HG03442 (cell line): ENCODE results near the gene ECHS1.
"Not testable (repeated sequence)": the region's sequence is repeated elsewhere in the genome, so short reads cannot be mapped to it uniquely, and the experiment has no call there.

ENCODE experiments used
- ATAC-seq: cut with Tn5 transposase; IDR thresholded peaks from one replicate; pipeline ENCODE4 v1.9.1; 2021; ENCODE audit warnings: mild to moderate bottlenecking, moderate library complexity; ENCODE audit not compliant: unreplicated experiment

The ECHS1 gene

DNA sequence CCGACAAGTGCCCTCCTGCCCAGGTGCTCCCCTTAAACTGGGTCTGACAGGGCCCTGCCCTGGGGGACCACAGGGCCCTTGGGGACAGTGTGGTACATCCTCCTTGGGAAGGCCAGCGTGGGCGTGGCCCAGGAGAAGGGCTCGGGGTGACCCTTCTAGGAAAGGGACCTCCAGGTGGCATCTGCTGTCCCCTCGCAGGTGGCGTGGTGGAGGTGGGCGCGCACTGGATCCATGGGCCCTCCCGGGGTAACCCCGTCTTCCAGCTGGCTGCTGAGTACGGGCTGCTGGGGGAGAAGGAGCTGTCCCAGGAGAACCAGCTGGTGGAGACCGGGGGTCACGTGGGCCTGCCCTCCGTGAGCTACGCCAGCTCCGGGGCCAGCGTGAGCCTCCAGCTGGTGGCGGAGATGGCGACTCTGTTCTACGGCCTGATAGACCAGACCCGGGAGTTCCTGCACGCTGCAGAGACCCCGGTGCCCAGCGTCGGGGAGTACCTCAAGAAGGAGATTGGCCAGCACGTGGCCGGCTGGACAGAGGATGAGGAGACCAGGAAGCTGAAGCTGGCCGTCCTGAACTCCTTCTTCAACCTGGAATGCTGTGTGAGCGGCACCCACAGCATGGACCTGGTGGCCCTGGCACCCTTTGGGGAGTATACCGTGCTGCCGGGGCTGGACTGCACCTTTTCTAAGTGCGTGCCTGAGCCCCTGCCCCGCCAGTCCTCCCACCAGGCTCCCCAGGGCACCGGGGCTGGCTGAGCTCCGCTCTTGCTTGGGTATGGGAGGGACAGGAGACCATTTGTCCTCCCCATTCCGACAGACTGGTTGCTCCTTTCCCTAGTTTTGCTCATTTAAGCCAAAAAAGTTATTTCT, 6.9 kb upstream of the ECHS1 start:
- ATAC-seq, result no peak

GRCh38 chr10:133379152-133379800, 6.1 kb upstream of the ECHS1 start, which contains the start of gene PAOX:
Gene PAOX (plus strand): TSS chr10:133379262. CDS start chr10:133379317, 55 bp downstream.
- ATAC-seq, result peak; percentile 51

DNA sequence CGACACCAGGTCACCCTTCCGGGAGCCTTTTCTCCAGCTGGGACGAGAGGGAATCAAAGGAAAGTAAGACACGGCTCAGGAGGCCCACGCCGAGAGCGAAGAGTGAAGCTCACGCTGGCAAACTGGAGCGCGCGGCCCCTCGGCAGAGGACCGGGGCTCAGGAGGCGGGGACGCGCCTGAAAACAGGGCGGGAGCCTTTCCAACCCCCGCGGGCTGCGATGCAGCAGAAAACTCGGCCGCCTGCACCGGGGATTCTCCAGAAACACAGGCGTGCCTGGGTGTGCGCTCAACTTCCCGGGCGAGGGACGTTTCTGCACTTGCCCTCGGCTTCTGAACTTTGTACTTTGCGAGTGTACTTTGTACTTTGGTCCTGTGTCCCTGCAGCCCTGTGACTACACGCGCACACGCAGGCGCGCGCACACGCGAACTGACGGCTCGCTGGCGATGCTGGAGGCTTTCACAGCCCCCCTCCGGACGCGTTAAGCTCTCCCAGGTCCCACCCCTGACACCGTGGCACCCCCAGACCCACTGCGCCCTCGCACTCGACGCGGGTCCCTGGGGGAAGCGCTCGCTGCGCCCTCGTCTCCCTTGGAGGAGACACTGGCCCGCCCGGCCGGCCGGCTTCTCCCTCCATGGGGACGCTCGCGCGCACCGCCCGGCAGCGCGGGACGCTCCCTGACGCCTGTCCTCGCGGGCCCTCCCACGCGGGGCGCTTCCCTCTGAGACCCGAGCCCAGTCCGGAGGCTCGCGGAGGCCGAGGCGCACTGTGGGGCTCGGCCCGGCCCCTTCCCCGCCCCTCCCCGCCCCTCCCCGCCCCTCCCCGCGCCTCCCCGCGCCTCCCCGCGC, 5.3 kb upstream of the ECHS1 start:
- ATAC-seq, result peak; percentile 33

DNA sequence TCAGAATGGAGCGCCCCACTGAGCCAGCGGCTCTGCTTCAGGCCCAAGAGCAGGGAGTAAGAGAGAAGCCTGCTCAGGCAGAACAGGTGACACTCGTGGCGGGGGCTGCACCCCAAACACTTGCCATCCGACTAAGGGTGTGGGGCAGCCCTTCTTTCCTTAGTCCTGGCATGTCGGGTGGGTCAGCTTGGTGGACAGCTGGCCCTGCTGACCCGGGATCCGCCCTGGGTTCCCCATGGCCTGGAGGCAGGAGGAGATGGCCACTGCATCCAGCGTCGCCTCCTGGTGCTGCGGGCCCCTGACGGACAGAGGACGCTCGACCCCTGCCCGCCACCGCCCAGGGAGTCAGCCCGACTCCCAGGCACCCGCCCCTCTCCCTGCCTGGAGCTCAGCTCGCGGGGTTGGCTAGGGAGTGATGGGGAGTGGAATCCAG, 4.7 kb upstream of the ECHS1 start:
- ATAC-seq, result no peak

GRCh38 chr10:133377025-133377817, 4.1 kb upstream of the ECHS1 start:
- ATAC-seq, result no peak

DNA sequence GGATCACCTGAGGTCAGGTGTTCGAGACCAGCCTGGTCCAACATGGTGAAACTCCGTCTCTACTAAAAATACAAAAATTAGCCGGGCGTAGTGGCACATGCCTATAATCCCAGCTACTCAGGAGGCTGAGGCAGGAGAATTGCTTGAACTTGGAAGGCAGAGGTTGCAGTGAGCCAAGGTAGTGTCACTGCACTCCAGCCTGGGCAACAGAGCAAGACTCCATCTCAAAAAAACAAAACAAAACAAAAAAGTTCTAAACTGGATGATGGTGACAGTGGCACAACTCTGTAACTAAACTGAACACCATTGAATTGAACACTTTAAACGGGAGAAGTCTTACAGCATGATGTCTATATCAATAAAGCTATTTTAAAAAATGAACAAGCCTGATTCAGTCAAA, 3.0 kb upstream of the ECHS1 start:
- not testable (repeated sequence) for ATAC-seq

GRCh38 chr10:133375357-133376115, 2.4 kb upstream of the ECHS1 start:
- ATAC-seq, result no peak

DNA sequence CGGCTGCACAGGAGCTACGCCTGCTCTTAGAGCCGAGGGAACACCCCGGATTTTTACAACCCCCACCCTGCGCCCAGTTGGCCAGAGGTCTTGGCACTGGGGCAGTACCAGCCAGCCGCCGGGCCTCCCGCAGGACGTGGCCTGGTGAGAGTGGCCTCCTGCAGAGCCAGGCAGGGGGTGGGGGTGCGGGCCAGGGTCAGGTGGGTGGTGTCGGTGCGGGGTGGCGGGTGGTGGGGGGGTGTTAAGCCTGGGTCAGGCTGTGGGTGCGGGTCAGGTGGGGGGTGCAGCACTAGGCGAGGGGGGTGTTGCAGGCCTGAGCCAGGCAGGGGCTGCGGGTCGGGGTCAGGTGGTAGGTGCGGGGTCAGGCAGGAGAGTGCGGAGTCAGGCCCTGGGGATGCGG, 647 bp downstream of the ECHS1 start:
- ATAC-seq, result no peak

DNA sequence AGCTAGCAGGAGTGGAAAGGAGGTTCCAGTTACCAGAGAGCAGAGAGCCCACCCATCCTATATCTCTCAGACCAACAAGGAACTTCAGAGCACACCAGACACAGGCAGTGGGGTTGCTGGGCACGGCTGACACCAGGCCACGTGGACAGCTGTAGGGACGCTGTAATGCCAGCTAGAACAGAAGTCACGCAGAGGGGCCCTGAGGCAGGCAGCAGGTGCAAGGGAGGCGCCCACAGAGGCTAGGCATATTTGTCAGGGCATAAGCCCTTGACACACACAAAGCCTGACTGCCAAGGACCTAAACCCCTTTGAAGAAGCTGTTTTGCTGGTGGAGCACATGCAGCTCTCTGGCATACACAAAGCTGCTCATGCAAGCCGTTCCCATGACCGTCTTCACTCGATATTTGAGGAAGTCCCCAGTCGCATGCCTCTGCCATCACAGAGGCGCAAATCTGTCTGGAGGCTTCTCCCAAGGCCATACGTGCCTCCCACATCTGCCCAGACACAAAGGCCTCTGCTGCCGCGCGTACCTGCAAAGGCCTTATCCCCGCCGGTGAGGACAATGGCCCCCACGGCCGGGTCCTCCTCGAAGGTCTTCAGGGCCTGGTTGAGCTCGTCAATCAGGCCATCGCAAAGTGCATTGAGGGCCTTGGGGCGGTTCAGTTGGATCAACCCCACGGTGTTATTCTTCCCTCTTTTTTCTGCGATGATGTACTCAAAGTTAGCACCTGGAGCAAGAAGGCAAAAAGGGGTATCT, 2.9 kb downstream of the ECHS1 start:
- ATAC-seq, result no peak

DNA sequence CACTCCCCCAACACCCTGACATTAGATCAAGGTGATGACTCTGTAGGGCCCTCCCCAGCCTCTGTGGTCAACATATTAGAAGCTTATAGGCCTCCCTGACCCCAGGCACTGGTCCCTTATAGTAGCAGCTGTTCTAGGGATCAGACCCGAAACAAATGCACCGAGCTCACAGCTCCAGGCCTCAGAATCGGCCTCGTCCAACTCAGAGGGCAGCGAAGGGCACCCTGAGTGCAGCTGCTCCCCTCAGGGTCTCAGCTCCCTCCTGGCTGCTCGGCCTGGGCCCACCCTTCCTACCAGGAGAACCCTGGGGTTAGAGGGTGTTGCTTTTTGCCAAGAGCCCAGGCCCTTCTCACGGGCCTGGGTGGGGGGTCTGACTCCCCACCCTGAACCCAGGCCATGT, 5.0 kb downstream of the ECHS1 start:
- ATAC-seq, result no peak

- not testable (repeated sequence) for ATAC-seq
Observed at GRCh38 chr10:133367461-133367860, 5.7 kb downstream of the ECHS1 start.

- ATAC-seq, result no peak
Observed at GRCh38 chr10:133366751-133367150, 6.4 kb downstream of the ECHS1 start.

DNA sequence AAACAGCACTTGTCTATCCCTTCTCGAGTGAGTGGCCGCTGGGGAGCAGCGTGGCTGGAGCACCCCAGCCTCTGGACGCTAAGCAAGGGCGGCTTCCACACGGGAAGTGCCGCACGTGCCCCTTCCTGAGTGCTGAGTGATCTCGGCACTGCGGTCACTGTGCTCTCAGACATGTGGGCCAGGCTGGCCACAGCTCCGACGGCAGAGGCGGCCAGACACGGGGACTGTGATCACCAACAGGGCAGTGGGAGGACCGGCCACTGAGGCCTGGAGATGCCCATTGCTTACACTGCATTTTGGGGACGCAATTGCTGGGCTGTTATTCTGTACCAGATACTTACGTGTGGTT, 7.0 kb downstream of the ECHS1 start:
- ATAC-seq, result no peak

DNA sequence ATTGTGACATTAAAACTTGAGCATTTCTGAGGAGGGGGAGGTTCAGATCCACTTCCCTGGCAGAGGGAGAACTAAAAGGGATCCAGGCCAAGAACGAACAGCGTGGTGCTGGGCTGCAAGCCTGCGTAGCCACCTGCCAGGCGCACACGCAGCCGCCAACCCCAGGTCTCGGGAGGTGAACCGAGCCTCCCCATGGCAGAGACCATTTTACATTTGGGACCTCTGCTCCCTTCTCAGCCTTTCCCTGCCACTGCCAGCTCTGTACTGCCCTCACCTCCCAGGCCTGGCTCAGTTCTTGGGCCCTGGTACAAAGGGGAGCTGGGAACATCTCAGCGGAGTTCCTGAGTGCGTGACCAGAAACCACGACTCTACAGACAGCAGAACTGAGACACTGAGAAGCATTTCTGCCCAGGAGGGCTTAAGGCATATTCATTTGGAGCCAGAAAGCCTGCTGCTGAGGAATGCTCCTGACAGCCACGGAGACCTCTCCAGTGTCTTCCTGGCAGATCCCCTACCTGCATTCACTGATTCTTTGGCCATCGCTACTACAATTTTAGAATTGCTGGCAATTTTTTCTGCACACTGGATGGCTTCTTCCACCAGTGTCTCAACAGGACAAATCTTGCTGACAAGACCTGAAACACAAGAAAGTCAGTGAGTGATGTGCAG, 7.6 kb downstream of the ECHS1 start:
- no peak for ATAC-seq

- ATAC-seq, result no peak
Observed at GRCh38 chr10:133364645-133365431, 8.3 kb downstream of the ECHS1 start.

- no peak for ATAC-seq
Observed at GRCh38 chr10:133362846-133363245, 10.3 kb downstream of the ECHS1 start.

DNA sequence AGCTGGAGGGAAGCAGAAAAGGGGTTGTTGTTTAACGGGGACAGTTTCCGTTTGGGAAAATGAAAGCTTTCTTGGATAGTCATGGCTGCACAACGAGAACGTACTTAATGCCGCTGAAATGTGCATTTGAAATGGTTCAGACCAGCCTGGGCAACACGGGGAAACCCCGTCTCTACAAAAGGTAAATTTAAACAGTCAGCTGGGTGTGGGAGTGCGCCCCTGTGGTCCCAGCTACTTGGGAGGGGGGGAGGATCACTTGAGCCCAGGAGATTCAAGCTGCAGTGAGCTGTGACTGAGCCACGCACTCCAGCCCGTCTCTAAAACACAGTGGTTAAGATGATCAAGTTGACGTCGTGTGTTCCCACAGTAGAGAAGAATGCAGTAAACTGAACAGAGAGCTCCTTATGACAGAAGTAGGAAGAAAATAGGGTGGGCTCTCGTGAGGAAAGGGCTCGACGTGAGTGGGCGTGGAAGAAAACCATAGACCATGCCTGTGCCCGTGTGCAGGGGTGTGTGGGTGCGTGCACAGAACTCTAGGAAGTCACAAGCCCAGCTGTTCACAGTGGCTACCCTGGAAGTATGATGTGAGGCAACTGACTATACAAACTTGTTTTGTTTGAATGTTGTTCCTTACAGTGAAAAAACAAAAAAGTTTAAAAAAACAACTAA, 11.2 kb downstream of the ECHS1 start:
- ATAC-seq, result no peak
